Activated naive CD4-positive, alpha-beta T cell treated with anti-CD3 and anti-CD28 coated beads, Interleukin-2, amount 50 U/mL, for 24 hours (primary cell): ENCODE data around the gene DDX5.

Source experiments
- H3K27ac Mint-ChIP-seq: one replicate; pipeline ENCODE4 v1.8.0; 2021; ENCODE audit warnings: mild to moderate bottlenecking, mixed read lengths
- H3K27me3 Mint-ChIP-seq: one replicate; pipeline ENCODE4 v1.8.0; 2021; ENCODE audit warnings: mixed read lengths
- H3K36me3 Mint-ChIP-seq: one replicate; pipeline ENCODE4 v1.8.0; 2021; ENCODE audit warnings: mixed read lengths
- H3K4me1 Mint-ChIP-seq: one replicate; pipeline ENCODE4 v1.8.0; 2021; ENCODE audit warnings: mixed read lengths
- H3K4me3 Mint-ChIP-seq: one replicate; pipeline ENCODE4 v1.8.0; 2021; ENCODE audit warnings: mild to moderate bottlenecking, mixed read lengths
- H3K9me3 Mint-ChIP-seq: one replicate; pipeline ENCODE4 v1.8.0; 2021; ENCODE audit warnings: mixed read lengths

The DDX5 gene

GRCh38 chr17:64449545-64449944 lies 56.5 kb downstream of the DDX5 start:
- Mint-ChIP-seq H3K36me3 (no peaks in the 10 kb centered on the region), H3K4me3 (no peak overlapping the region), H3K4me1 (peaks cover 7% of the 10 kb centered on the region), H3K27me3 (no peaks in the 10 kb centered on the region), H3K27ac (no peak overlapping the region), H3K9me3 (no peaks in the 10 kb centered on the region)

GRCh38 chr17:64448665-64449512 lies 57.2 kb downstream of the DDX5 start, which contains the start of gene MILR1:
Gene MILR1 (plus strand): TSS chr17:64449115. CDS start chr17:64449169, 54 bp downstream.
- Mint-ChIP-seq H3K36me3 (no peaks in the 10 kb centered on the region), H3K27me3 (no peaks in the 10 kb centered on the region), H3K4me3 (no peak within 1 kb of the TSS), H3K27ac (no peak within 1 kb of the TSS), H3K9me3 (no peaks in the 10 kb centered on the region), H3K4me1 (peaks cover 7% of the 10 kb centered on the region)
